HG03095 (cell line): ENCODE data around the gene FRMPD4.

Experiments
- ATAC-seq: cut with Tn5 transposase; IDR thresholded peaks from one replicate; pipeline ENCODE4 v1.9.1; 2021; ENCODE audit warnings: moderate library complexity; ENCODE audit not compliant: unreplicated experiment

The FRMPD4 gene

GRCh38 chrX:12423346-12423745, 285.1 kb downstream of the FRMPD4 start:
- ATAC-seq = no peak

- ATAC-seq = no peak
Observed at GRCh38 chrX:12425496-12425895, 287.2 kb downstream of the FRMPD4 start.

GRCh38 chrX:12426420-12426819, 288.1 kb downstream of the FRMPD4 start:
- no peak for ATAC-seq

- ATAC-seq = no peak
Observed at GRCh38 chrX:12434493-12434892, 296.2 kb downstream of the FRMPD4 start.

GRCh38 chrX:12439416-12439815, 301.1 kb downstream of the FRMPD4 start:
- no peak for ATAC-seq

GRCh38 chrX:12440246-12440645, 302.0 kb downstream of the FRMPD4 start:
- ATAC-seq = no peak

- no peak for ATAC-seq
Observed at GRCh38 chrX:12441381-12442128, 303.3 kb downstream of the FRMPD4 start.

GRCh38 chrX:12443534-12444098, 305.3 kb downstream of the FRMPD4 start:
- peak; percentile 87 for ATAC-seq

GRCh38 chrX:12446342-12447075, 308.2 kb downstream of the FRMPD4 start:
- ATAC-seq = no peak

GRCh38 chrX:12447448-12448064, 309.3 kb downstream of the FRMPD4 start:
- no peak for ATAC-seq

- no peak for ATAC-seq
Observed at GRCh38 chrX:12452268-12452667, 314.0 kb downstream of the FRMPD4 start.

GRCh38 chrX:12460929-12461328, 322.7 kb downstream of the FRMPD4 start:
- ATAC-seq = no peak

GRCh38 chrX:12463052-12463451, 324.8 kb downstream of the FRMPD4 start:
- no peak for ATAC-seq

GRCh38 chrX:12463873-12464272, 325.6 kb downstream of the FRMPD4 start:
- ATAC-seq = no peak

GRCh38 chrX:12467321-12467720, 329.0 kb downstream of the FRMPD4 start:
- ATAC-seq = no peak

- no peak for ATAC-seq
Observed at GRCh38 chrX:12469296-12469695, 331.0 kb downstream of the FRMPD4 start.

GRCh38 chrX:12471061-12471460, 332.8 kb downstream of the FRMPD4 start:
- no peak for ATAC-seq

GRCh38 chrX:12480956-12481355, 342.7 kb downstream of the FRMPD4 start:
- ATAC-seq = no peak

- no peak for ATAC-seq
Observed at GRCh38 chrX:12488220-12488619, 349.9 kb downstream of the FRMPD4 start.

- ATAC-seq = no peak
Observed at GRCh38 chrX:12488771-12489170, 350.5 kb downstream of the FRMPD4 start.

- ATAC-seq = no peak
Observed at GRCh38 chrX:12489341-12489740, 351.1 kb downstream of the FRMPD4 start.
